ENCODE data around the gene PDIA3.
A peak's percentile ranks its signal among the peaks of the same experiment; 100 is the strongest.
"Not testable (repeated sequence)": the region's sequence is repeated elsewhere in the genome, so short reads cannot be mapped to it uniquely, and the experiment has no call there.

The PDIA3 gene

DNA sequence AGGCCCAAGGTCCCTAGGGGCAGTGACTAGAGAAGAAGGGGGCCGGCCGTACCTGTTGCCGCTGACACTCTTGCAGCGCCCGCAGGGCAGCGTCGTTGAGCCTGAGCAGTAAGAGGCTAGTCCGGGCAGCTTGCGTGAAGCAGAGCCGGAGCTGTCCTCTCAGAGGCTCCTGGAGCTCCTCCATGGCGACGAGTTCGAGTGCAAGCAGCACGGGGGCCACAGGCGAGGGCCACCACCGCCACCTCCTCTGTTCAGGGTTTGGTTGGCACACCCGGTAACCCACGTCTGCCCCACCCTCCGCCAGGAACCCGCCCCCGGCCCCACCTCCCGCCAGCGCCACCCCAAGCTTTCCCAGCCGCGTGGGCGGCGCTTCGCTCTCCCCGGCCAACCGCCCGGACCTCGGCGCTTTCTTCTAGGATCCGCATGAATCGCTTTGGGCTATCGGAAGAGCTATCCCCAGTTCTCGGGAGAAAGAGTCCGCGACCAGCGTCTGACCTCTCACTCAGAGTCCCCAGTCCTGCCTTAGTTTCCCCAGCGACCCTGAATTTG is 30.6 kb downstream of the PDIA3 start, which contains the start of gene ELL3:
ELL3 (minus strand) TSS at position 249 of the 549 bp plus-strand sequence; CDS start at position 184, 65 bp downstream.
- peak; percentile 79 for DNase-seq (ENCODE audit: low spot score)

GRCh38 chr15:43777267-43777914 is 31.2 kb downstream of the PDIA3 start:
- peak; percentile 89 for DNase-seq (ENCODE audit: low spot score)

DNA sequence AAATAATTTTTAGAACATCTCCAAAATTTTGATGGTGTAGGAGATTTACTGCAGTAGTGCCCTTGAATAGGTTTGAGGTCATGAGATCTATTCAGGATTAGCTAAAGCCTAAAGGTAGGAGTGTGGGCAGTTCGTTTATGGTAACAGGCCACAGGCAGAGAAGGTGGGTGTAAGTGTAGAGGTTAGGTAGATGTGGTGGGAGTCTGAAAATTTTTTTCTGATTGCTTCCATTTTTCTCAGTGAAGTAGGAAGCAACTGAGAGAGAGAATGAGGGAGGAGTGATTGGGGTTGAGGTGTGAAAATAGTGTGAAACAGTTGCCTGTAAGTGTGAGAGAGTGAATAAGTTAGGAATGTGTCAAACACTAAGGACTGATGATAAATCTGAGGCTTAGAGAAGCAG is 32.8 kb downstream of the PDIA3 start:
- DNase-seq (ENCODE audit: low spot score): no peak

- no peak for DNase-seq (ENCODE audit: low spot score)
These were observed 43.2 kb downstream of the PDIA3 start for GRCh38 chr15:43789409-43789808.

- peak; percentile 98 for DNase-seq (ENCODE audit: low spot score)
These were observed 45.9 kb downstream of the PDIA3 start, which contains the start of gene SERF2 for GRCh38 chr15:43791993-43792760. SERF2 (plus strand) TSS chr15:43792320; CDS start chr15:43792377, 57 bp downstream.

DNA sequence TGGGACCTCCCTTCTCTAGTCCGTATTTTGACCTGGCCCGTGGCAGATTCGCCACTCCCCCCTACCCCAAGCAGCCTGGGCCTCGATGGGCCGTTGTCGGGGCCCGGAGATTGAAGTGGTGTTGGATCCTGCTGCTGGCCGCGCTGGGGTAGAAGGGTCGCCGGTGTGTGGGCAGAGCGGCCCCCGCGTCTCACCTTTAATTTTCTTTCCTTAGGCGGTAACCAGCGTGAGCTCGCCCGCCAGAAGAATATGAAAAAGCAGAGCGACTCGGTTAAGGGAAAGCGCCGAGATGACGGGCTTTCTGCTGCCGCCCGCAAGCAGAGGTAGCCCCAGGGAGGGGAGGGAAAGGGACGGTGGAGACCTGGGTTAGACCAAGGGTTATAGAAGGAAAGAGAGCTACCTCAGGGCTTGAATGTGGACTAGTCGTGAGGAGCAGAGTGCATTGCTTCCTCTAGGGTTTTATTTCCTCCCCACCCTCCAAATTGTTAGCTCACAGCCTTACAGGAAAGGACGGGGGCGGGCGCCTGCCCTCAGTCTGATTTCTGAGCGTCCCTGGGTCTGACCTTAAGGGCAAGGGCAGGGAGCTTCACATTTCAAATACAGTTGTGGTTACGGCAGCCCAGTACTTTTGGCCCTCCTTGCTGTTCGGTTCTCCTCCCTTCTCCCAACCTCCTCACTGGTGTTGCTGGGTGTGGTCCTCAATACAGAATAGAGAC is 46.7 kb downstream of the PDIA3 start:
- peak; percentile 64 for DNase-seq (ENCODE audit: low spot score)

DNA sequence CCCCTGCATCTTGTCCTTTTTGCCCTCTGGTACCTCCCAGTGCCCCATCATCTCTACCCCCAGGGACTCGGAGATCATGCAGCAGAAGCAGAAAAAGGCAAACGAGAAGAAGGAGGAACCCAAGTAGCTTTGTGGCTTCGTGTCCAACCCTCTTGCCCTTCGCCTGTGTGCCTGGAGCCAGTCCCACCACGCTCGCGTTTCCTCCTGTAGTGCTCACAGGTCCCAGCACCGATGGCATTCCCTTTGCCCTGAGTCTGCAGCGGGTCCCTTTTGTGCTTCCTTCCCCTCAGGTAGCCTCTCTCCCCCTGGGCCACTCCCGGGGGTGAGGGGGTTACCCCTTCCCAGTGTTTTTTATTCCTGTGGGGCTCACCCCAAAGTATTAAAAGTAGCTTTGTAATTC is 47.4 kb downstream of the PDIA3 start:
- DNase-seq (ENCODE audit: low spot score): no peak

GRCh38 chr15:43794269-43795037 is 48.2 kb downstream of the PDIA3 start:
- no peak for DNase-seq (ENCODE audit: low spot score)

GRCh38 chr15:43795197-43795596 is 49.0 kb downstream of the PDIA3 start:
- DNase-seq (ENCODE audit: low spot score): no peak

GRCh38 chr15:43795997-43796396 is 49.8 kb downstream of the PDIA3 start:
- no peak for DNase-seq (ENCODE audit: low spot score)

GRCh38 chr15:43796566-43796965 is 50.3 kb downstream of the PDIA3 start:
- no peak for DNase-seq (ENCODE audit: low spot score)

DNA sequence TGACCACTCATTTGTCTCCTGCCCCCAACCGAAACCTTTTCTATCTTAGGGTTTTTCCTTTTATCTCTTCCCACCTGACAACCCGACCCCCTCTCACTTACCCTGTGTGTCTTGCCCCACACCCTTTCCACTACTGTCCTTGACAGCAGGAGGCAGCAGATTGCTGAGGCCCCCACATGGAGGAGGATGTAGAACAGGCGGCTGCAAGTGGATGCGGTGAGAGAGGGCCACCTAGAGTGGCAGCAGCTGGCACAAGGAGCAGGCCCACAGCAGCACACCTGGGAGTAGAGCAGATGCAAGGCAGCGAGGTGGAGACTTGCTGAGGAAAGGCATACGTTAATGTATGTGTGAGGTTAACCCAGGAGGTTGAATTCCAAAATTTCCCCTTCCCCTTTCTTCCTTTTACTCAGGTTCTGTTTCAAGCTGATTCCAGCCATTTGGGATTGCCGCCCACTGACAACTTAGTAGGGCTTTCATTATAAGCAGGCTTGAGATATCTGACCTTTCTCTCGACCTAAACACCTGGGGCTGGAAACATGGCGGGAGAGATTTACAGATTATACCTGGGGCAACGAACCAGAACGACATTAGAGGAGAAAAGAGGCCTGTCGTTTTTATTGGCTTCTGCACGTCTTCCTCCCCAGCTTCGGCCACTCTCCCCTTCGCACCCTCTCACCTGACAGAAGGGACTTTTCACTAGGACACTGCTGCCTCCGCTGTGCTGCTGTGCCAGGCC is 53.1 kb downstream of the PDIA3 start:
- no peak for DNase-seq (ENCODE audit: low spot score)

DNA sequence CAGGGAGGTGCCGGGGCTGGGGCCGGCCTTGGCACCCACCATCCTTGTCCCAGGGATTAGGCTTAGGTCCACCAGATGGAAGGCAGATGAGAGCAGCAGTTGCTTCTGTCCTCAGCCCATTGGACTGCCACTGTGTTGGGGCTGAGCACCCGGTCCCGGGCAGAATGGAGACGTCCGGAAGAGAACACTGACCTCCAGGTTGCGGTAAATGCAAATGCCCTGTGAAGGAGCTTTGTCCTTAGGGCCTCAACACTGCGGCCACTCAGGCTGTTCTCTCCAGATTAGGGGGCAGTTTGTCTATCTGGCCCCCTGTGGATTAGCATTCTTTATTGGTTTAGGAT is 53.7 kb downstream of the PDIA3 start, which contains the start of gene SERINC4:
SERINC4 (minus strand) TSS at position 276 of the 341 bp plus-strand sequence; CDS start at position 42, 234 bp downstream.
- DNase-seq (ENCODE audit: low spot score): no peak

DNA sequence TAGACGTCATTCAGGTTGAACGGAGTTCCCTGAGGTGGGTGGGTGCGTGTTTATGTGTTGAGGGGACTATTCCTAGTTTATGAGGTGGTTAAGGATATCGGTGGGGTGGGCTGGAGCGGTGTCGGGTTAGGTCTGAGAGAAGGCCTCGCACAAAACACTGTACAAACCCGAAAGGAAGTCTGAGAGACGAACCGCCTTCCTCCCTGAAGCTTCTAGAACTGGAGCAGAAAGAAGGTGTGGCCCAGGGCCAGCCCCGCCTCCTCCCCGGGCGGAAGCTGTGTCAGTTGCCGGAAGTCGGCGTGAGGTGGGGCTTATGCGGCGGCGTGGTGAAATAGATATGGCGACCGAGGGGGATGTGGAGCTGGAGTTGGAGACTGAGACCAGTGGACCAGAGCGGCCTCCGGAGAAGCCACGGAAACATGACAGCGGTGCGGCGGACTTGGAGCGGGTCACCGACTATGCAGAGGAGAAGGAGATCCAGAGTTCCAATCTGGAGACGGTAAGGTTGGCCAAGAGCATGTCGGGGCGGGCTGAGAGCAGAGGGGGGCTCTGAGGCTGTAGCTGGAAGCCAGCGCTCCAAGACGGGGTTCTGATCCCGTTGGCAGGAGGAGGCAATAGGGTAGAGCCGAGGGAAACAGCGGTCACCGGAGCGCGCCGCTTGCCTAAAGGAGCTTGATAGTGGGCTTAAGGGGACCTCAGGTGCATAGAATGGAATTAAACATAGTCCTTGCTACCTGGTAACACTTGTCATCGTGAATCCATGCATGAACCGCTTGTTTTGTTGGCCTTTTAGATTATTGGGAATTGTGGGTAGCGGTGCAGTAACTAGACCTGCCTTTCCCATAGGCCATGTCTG is 54.3 kb downstream of the PDIA3 start, which contains the start of gene HYPK:
HYPK (plus strand) TSS at position 314 of the 856 bp plus-strand sequence; CDS start at position 338, 24 bp downstream.
- DNase-seq (ENCODE audit: low spot score): peak; percentile 89

GRCh38 chr15:43802676-43803075 is 56.4 kb downstream of the PDIA3 start:
- not testable (repeated sequence) for DNase-seq (ENCODE audit: low spot score)

DNA sequence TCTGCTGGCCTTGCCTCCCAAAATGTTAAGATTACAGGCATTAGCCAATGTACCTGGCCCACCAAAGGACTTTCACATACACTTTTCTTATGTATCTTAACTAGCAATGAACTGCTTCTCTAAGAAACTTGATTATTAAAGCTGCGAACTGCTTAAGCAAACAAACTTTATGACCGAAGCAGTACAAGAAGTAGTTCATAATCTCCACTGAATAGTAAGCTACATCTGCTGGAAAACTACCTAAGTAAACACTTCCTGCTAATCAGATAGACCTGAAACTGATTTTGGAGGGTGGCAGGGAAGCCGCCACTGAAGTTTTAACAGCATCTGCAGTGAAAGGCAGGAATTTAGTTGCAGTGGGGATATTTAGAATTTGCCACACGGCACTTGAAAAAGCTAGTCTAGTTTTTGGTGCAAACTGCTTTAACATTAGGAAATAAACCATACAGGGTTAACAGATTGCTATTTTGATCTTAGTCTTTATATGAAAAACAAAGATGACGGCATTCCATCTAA is 62.3 kb downstream of the PDIA3 start:
- no peak for DNase-seq (ENCODE audit: low spot score)

DNA sequence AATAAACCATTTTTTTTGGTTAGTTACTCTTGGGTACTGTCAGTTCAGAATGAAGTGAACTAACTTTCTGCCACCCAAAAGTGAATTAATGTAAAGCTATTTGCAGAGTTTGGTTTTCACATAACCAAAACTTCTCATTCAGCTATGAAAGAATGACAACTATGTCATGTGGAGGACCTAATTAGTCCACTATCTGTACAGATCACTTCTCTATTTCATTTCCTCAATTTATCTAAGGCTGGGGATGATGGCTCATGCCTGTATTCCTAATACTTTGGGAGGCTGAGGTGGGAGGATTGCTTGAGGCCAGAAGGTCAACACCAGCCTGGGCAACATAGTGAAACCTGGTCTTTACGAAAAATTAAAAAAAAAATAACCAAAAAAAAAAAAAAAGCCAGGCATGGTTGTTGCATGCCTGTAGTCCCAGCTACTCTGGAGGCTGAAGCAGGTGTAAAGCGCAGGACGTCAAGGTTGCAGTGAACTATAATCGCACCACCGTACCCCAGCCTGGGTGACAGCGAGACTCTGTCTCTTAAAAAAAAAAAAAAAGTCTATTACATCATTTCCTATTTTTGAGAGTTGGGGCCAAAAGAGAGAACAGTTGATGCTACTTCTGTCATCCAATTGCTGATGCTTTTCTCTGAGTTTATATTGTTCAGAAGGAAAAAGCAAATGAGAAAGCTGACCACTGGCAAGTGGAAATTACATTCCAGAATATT is 62.9 kb downstream of the PDIA3 start:
- DNase-seq (ENCODE audit: low spot score): no peak

- not testable (repeated sequence) for DNase-seq (ENCODE audit: low spot score)
These were observed 68.8 kb downstream of the PDIA3 start for GRCh38 chr15:43815064-43815463.

GRCh38 chr15:43821505-43821904 is 75.3 kb downstream of the PDIA3 start:
- DNase-seq (ENCODE audit: low spot score): no peak

Measured in RKO (cell line).